Mesenchymal stem cell (in vitro differentiated cells and primary cell): ENCODE measurements around the gene PRPF31.
A peak's percentile ranks its signal among the peaks of the same experiment; 100 is the strongest.

Source experiments
- DNase-seq: peaks from one replicate; pipeline ENCODE4 v3.0.0-alpha.2; 2013
- H2AFZ ChIP-seq: one replicate; pipeline ENCODE4 v1.6.1; 2013; ENCODE audit warnings: low read depth, mild to moderate bottlenecking, control low read depth, inconsistent platforms, low read length, moderate library complexity
- H2AK5ac ChIP-seq: 2 replicates; pipeline ENCODE4 v1.6.1; 2013; ENCODE audit warnings: low read length, moderate library complexity, mild to moderate bottlenecking, inconsistent platforms; ENCODE audit not compliant: severe bottlenecking
- H2BK120ac ChIP-seq: one replicate; pipeline ENCODE4 v1.6.1; 2013; ENCODE audit warnings: low read depth, mild to moderate bottlenecking, inconsistent platforms, low read length, moderate library complexity
- H2BK12ac ChIP-seq, 2 experiments: one replicate each; pipeline ENCODE4 v1.6.1; 2013; ENCODE audit warnings: inconsistent platforms in 2 of 2, low read length in 2 of 2, mild to moderate bottlenecking in 2 of 2, moderate library complexity in 2 of 2, control low read depth in 1 of 2
- H2BK15ac ChIP-seq: one replicate; pipeline ENCODE4 v1.6.1; 2013; ENCODE audit warnings: mild to moderate bottlenecking, low read depth, inconsistent platforms; ENCODE audit not compliant: poor library complexity, severe bottlenecking
- H2BK5ac ChIP-seq: 2 replicates; pipeline ENCODE4 v1.6.1; 2013; ENCODE audit warnings: low read depth, mild to moderate bottlenecking, low read length, control low read depth, inconsistent platforms; ENCODE audit not compliant: poor library complexity, severe bottlenecking
- H3K14ac ChIP-seq, 2 experiments: one replicate each; pipeline ENCODE4 v1.6.1; 2013; ENCODE audit warnings: inconsistent platforms in 2 of 2, low read length in 2 of 2, control low read depth in 1 of 2, mild to moderate bottlenecking in 1 of 2, moderate library complexity in 1 of 2
- H3K18ac ChIP-seq, 2 experiments: one replicate each; pipeline ENCODE4 v1.6.1; 2013; ENCODE audit warnings: inconsistent platforms in 2 of 2, low read length in 2 of 2, control low read depth in 1 of 2, low read depth in 1 of 2, mild to moderate bottlenecking in 1 of 2
- H3K23ac ChIP-seq, 2 experiments: one replicate each; pipeline ENCODE4 v1.6.1; 2013; ENCODE audit warnings: inconsistent platforms in 2 of 2, low read length in 2 of 2, mild to moderate bottlenecking in 2 of 2, moderate library complexity in 2 of 2, control low read depth in 1 of 2
- H3K27ac ChIP-seq: 2 replicates; pipeline ENCODE4 v1.5.1; 2013; ENCODE audit warnings: mild to moderate bottlenecking, moderate library complexity, low read length, control low read depth, inconsistent platforms; ENCODE audit not compliant: poor library complexity, severe bottlenecking
- H3K27me3 ChIP-seq, 2 experiments: 2 replicates each; pipeline versions ENCODE4 v1.6.1 to v1.7.0; 2013; ENCODE audit warnings: low read length in 2 of 2, mild to moderate bottlenecking in 2 of 2, moderate library complexity in 2 of 2, control low read depth in 1 of 2, inconsistent platforms in 1 of 2; ENCODE audit not compliant: control insufficient read depth in 1 of 2, insufficient read depth in 1 of 2
- H3K36me3 ChIP-seq, 2 experiments: 2 replicates each; pipeline versions ENCODE4 v1.6.1 to v1.7.0; 2013; ENCODE audit warnings: low read length in 2 of 2, control low read depth in 1 of 2, inconsistent platforms in 1 of 2, low read depth in 1 of 2, mild to moderate bottlenecking in 1 of 2; ENCODE audit not compliant: insufficient read depth in 2 of 2, control insufficient read depth in 1 of 2
- H3K4ac ChIP-seq, 2 experiments: one replicate each; pipeline ENCODE4 v1.6.1; 2013; ENCODE audit warnings: inconsistent platforms in 2 of 2, low read length in 2 of 2, mild to moderate bottlenecking in 2 of 2, moderate library complexity in 2 of 2, control low read depth in 1 of 2, low read depth in 1 of 2
- H3K4me1 ChIP-seq: 2 replicates; pipeline ENCODE4 v1.6.1; 2013; ENCODE audit warnings: low read depth, low read length, control low read depth; ENCODE audit not compliant: control insufficient read depth, insufficient read depth
- H3K4me2 ChIP-seq: 2 replicates; pipeline ENCODE4 v1.6.1; 2013; ENCODE audit warnings: low read length, mild to moderate bottlenecking, inconsistent platforms; ENCODE audit not compliant: poor library complexity, severe bottlenecking
- H3K4me3 ChIP-seq, 2 experiments: 2 replicates each; pipeline versions ENCODE4 v1.5.1 to v1.7.0; 2013; ENCODE audit warnings: low read length in 2 of 2, mild to moderate bottlenecking in 2 of 2, control low read depth in 1 of 2, low read depth in 1 of 2; ENCODE audit not compliant: insufficient read depth in 1 of 2
- H3K79me1 ChIP-seq: replicated peaks from 2 replicates; pipeline ENCODE4 v1.6.1; 2013; ENCODE audit warnings: mild to moderate bottlenecking, control low read depth, low read length, inconsistent platforms; ENCODE audit not compliant: poor library complexity, severe bottlenecking
- H3K9ac ChIP-seq: 2 replicates; pipeline ENCODE4 v1.7.0; 2013; ENCODE audit warnings: mild to moderate bottlenecking, low read length, moderate library complexity
- H3K9me3 ChIP-seq: 2 replicates; pipeline ENCODE4 v1.7.0; 2013; ENCODE audit warnings: mild to moderate bottlenecking, low read length; ENCODE audit not compliant: control insufficient read depth
- H4K8ac ChIP-seq: one replicate; pipeline ENCODE4 v1.6.1; 2013; ENCODE audit warnings: inconsistent platforms, mild to moderate bottlenecking, low read length, moderate library complexity
- H4K91ac ChIP-seq: one replicate; pipeline ENCODE4 v1.6.1; 2013; ENCODE audit warnings: mild to moderate bottlenecking, low read length, inconsistent platforms
- WGBS: methylation state at CpG from one replicate; pipeline ENCODE4 v1.1.7; 2013; ENCODE audit warnings: mixed read lengths; 5-methylcytosine and 5-hydroxymethylcytosine counted together

Gene PRPF31

GRCh38 chr19:54142166-54142780, 26.7 kb downstream of the PRPF31 start:
- H4K91ac ChIP-seq: no peak overlapping the region
- peaks cover 36% of the 10 kb centered on the region for H3K79me1 ChIP-seq
- H3K36me3 ChIP-seq: peaks cover 69% of the 10 kb centered on the region in 2 experiments
- no peak overlapping the region for H4K8ac ChIP-seq
- no peak overlapping the region for H2BK5ac ChIP-seq
- no peak overlapping the region for H2AK5ac ChIP-seq
- peaks cover 35% of the 10 kb centered on the region for H3K4me1 ChIP-seq
- H3K4me3 ChIP-seq: no peak overlapping the region
- H3K4me2 ChIP-seq: peak overlapping the region; percentile 4
- H3K4ac ChIP-seq: no peak overlapping the region
- no peaks in the 10 kb centered on the region for H3K27me3 ChIP-seq
- peak overlapping the region; percentile 35 for H3K27ac ChIP-seq
- H3K18ac ChIP-seq: no peak overlapping the region
- no peak for DNase-seq
- no peak overlapping the region for H3K23ac ChIP-seq
- no peak overlapping the region for H3K14ac ChIP-seq
- H2BK15ac ChIP-seq: no peak overlapping the region
- WGBS: 89% methylated on average over 7 of the region's 7 CpGs
- H3K9me3 ChIP-seq: no peaks in the 10 kb centered on the region
- H2AFZ ChIP-seq: no peak overlapping the region
- peak overlapping the region; percentile 65 for H3K9ac ChIP-seq
- H2BK120ac ChIP-seq: no peak overlapping the region
- no peak overlapping the region for H2BK12ac ChIP-seq

GRCh38 chr19:54145541-54146158, 30.1 kb downstream of the PRPF31 start:
- no peak overlapping the region for H3K18ac ChIP-seq
- H2BK5ac ChIP-seq: no peak overlapping the region
- no peak for DNase-seq
- 97% methylated on average over 28 of the region's 28 CpGs for WGBS
- H2BK15ac ChIP-seq: no peak overlapping the region
- H3K9ac ChIP-seq: no peak overlapping the region
- no peak overlapping the region for H3K4me2 ChIP-seq
- H3K9me3 ChIP-seq: no peaks in the 10 kb centered on the region
- no peak overlapping the region for H3K14ac ChIP-seq
- no peak overlapping the region for H2AK5ac ChIP-seq
- H3K23ac ChIP-seq: no peak overlapping the region
- H2AFZ ChIP-seq: no peak overlapping the region
- H2BK120ac ChIP-seq: no peak overlapping the region
- H3K27me3 ChIP-seq: no peaks in the 10 kb centered on the region
- no peak overlapping the region for H4K8ac ChIP-seq
- peaks cover 83 to 87% of the 10 kb centered on the region in 2 experiments for H3K36me3 ChIP-seq
- H3K4ac ChIP-seq: no peak overlapping the region
- no peak overlapping the region for H4K91ac ChIP-seq
- no peak overlapping the region for H2BK12ac ChIP-seq
- H3K27ac ChIP-seq: no peak overlapping the region
- H3K79me1 ChIP-seq: peaks cover 51% of the 10 kb centered on the region
- peaks cover 18% of the 10 kb centered on the region for H3K4me1 ChIP-seq
- H3K4me3 ChIP-seq: no peak overlapping the region

GRCh38 chr19:54147676-54148075, 32.1 kb downstream of the PRPF31 start:
- Histone ChIP-seq H3K9ac (peak overlapping the region; percentile 36), H4K8ac (no peak overlapping the region), H3K4me1 (peaks cover 6% of the 10 kb centered on the region), H2AFZ (no peak overlapping the region), H3K14ac (no peak overlapping the region), H2BK15ac (no peak overlapping the region), H3K27me3 (no peaks in the 10 kb centered on the region), H3K36me3 (peaks cover 93 to 98% of the 10 kb centered on the region in 2 experiments), H3K18ac (no peak overlapping the region), H3K23ac (no peak overlapping the region), H3K4me3 (no peak overlapping the region), H3K79me1 (peaks cover 62% of the 10 kb centered on the region), H3K9me3 (no peaks in the 10 kb centered on the region), H3K4ac (no peak overlapping the region), H3K27ac (no peak overlapping the region), H2BK12ac (no peak overlapping the region), H2BK120ac (no peak overlapping the region), H2BK5ac (no peak overlapping the region), H2AK5ac (no peak overlapping the region), H4K91ac (no peak overlapping the region), H3K4me2 (no peak overlapping the region)
- WGBS: 73% methylated on average over 2 of the region's 3 CpGs
- DNase-seq: peak; percentile 53

GRCh38 chr19:54148158-54148557, 32.6 kb downstream of the PRPF31 start:
- H3K23ac ChIP-seq: no peak overlapping the region
- no peak overlapping the region for H3K4me2 ChIP-seq
- H3K9me3 ChIP-seq: no peaks in the 10 kb centered on the region
- H2BK12ac ChIP-seq: no peak overlapping the region
- H2BK120ac ChIP-seq: no peak overlapping the region
- H2BK5ac ChIP-seq: no peak overlapping the region
- no peak overlapping the region for H4K91ac ChIP-seq
- no peak overlapping the region for H2AK5ac ChIP-seq
- H3K27me3 ChIP-seq: no peaks in the 10 kb centered on the region
- H3K4me1 ChIP-seq: peaks cover 4% of the 10 kb centered on the region
- H3K9ac ChIP-seq: no peak overlapping the region
- no peak overlapping the region for H4K8ac ChIP-seq
- peaks cover 93 to 98% of the 10 kb centered on the region in 2 experiments for H3K36me3 ChIP-seq
- H2BK15ac ChIP-seq: no peak overlapping the region
- no peak for DNase-seq
- peaks cover 62% of the 10 kb centered on the region for H3K79me1 ChIP-seq
- no peak overlapping the region for H3K4ac ChIP-seq
- H3K18ac ChIP-seq: no peak overlapping the region
- no peak overlapping the region for H3K4me3 ChIP-seq
- H3K14ac ChIP-seq: no peak overlapping the region
- H3K27ac ChIP-seq: no peak overlapping the region
- 93% methylated on average over 19 of the region's 19 CpGs for WGBS
- no peak overlapping the region for H2AFZ ChIP-seq
